HG03097 (cell line): ENCODE measurements around the gene CCNF.
"Not testable (repeated sequence)": the region's sequence is repeated elsewhere in the genome, so short reads cannot be mapped to it uniquely, and the experiment has no call there.

ENCODE experiments used
- ATAC-seq: cut with Tn5 transposase; IDR thresholded peaks from one replicate; pipeline ENCODE4 v1.9.1; 2021; ENCODE audit not compliant: unreplicated experiment, low FRiP score

The CCNF gene

GRCh38 chr16:2471016-2471652 is 41.9 kb downstream of the CCNF start, which contains the start of gene NTN3:
Gene NTN3 (plus strand): TSS chr16:2471297. CDS start chr16:2471702, 405 bp downstream.
- ATAC-seq: no peak

GRCh38 chr16:2471653-2472487 is 42.6 kb downstream of the CCNF start:
- no peak for ATAC-seq

- no peak for ATAC-seq
Observed at GRCh38 chr16:2472488-2472864, 43.2 kb downstream of the CCNF start.

GRCh38 chr16:2472885-2473445 is 43.7 kb downstream of the CCNF start:
- ATAC-seq: no peak

GRCh38 chr16:2473446-2473926 is 44.2 kb downstream of the CCNF start:
- no peak for ATAC-seq

- ATAC-seq: no peak
Observed at GRCh38 chr16:2473999-2474876, 45.0 kb downstream of the CCNF start.

- peak; percentile 51 for ATAC-seq
Observed at GRCh38 chr16:2474877-2475412, 45.7 kb downstream of the CCNF start, which contains the start of gene TBC1D24. Gene TBC1D24 (plus strand): TSS chr16:2475127. CDS start chr16:2496149, 21,022 bp downstream.

- ATAC-seq: no peak
Observed at GRCh38 chr16:2475413-2476344, 46.4 kb downstream of the CCNF start.

- ATAC-seq: no peak
Observed at GRCh38 chr16:2476345-2476720, 47.1 kb downstream of the CCNF start.

GRCh38 chr16:2476741-2477140 is 47.5 kb downstream of the CCNF start:
- ATAC-seq: no peak

GRCh38 chr16:2477327-2477726 is 48.1 kb downstream of the CCNF start:
- ATAC-seq: no peak

GRCh38 chr16:2478279-2478678 is 49.0 kb downstream of the CCNF start:
- no peak for ATAC-seq

- not testable (repeated sequence) for ATAC-seq
Observed at GRCh38 chr16:2479996-2480395, 50.7 kb downstream of the CCNF start.

- ATAC-seq: no peak
Observed at GRCh38 chr16:2480948-2481347, 51.7 kb downstream of the CCNF start.

- no peak for ATAC-seq
Observed at GRCh38 chr16:2481676-2482075, 52.4 kb downstream of the CCNF start.

GRCh38 chr16:2482249-2482648 is 53.0 kb downstream of the CCNF start:
- ATAC-seq: no peak

GRCh38 chr16:2482708-2483534 is 53.7 kb downstream of the CCNF start:
- no peak for ATAC-seq
